Right atrium auricular region (tissue), 2 donors: ENCODE data around the gene ABCA12. TPM values are rescaled to one million over a fixed set of nuclear protein-coding genes. Genes with fewer than 3 reads are reported as not detected.

ENCODE experiments used
- DNase-seq: peaks from one replicate; pipeline ENCODE4 v3.0.0-alpha.2; 2019; ENCODE audit warnings: low spot score
- H3K27ac ChIP-seq, 2 donors: fragments of 200-600 bp; sonication (generic); 1 replicate in 1 of 2; 2 replicates in 1 of 2; pipeline ENCODE4 v1.5.1; 2016 to 2019
- H3K27me3 ChIP-seq, 2 donors: fragments of 200-600 bp; sonication (generic); one replicate each; pipeline versions ENCODE4 v1.5.1 to v1.6.0; 2017 to 2019
- H3K36me3 ChIP-seq: fragments of 200-600 bp; sonication (generic); one replicate; pipeline ENCODE4 v1.5.1; 2016
- H3K4me1 ChIP-seq, 2 donors: fragments of 200-600 bp; sonication (generic); one replicate each; pipeline versions ENCODE4 v1.5.1 to v1.6.0; 2017 to 2019
- H3K4me3 ChIP-seq, 2 donors: fragments of 200-600 bp; sonication (generic); 1 replicate in 1 of 2; 2 replicates in 1 of 2; pipeline ENCODE4 v1.5.1; 2017 to 2019; ENCODE audit warnings: mild to moderate bottlenecking in 1 of 2, moderate library complexity in 1 of 2
- H3K9me3 ChIP-seq, 2 donors: fragments of 200-600 bp; sonication (generic); one replicate each; pipeline ENCODE4 v1.5.1; 2019
- total RNA-seq, 2 donors: library from RNA; depleted of rRNA; stranded (reverse); fragments of >200 nt; gene quantifications; one replicate each; pipeline ENCODE4 v1.1.0, GENCODE V29; 2016
- TF ChIP-seq, protein P1 (sequence below), 2 donors: fragments of 200-600 bp; sonication (generic); IDR thresholded peaks; one replicate each; pipeline ENCODE4 v1.5.1; 2019; ENCODE audit warnings: antibody characterized with exemption in 2 of 2

ABCA12 gene
- total RNA-seq, 2 donors from 2014 or later: 0.04 TPM; not detected in 1

DNA sequence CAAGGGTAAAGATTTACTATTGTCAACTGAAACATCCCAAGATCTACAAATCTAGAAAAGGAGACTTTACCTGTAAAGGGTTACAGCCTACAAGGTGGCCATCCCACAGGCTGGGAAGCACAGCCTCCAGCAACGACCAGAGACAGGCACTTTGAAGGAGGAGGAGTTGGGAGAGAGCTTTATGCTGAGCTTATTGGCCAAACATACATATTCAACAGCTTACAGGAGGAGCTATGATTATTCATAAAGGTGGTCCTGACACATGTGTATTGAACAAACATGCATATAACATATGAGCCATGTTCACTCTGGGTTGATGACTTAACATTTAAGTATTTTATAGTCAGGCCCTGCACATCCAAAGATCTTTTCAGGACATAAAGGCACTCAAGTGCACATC, 11.1 kb upstream of the ABCA12 start:
- H3K27ac ChIP-seq: no peak overlapping the region
- peaks cover 0 to 2% of the 10 kb centered on the region in 2 donors for H3K27me3 ChIP-seq
- H3K36me3 ChIP-seq: no peaks in the 10 kb centered on the region
- no peak overlapping the region for H3K4me3 ChIP-seq
- TF ChIP-seq, protein P1, sequence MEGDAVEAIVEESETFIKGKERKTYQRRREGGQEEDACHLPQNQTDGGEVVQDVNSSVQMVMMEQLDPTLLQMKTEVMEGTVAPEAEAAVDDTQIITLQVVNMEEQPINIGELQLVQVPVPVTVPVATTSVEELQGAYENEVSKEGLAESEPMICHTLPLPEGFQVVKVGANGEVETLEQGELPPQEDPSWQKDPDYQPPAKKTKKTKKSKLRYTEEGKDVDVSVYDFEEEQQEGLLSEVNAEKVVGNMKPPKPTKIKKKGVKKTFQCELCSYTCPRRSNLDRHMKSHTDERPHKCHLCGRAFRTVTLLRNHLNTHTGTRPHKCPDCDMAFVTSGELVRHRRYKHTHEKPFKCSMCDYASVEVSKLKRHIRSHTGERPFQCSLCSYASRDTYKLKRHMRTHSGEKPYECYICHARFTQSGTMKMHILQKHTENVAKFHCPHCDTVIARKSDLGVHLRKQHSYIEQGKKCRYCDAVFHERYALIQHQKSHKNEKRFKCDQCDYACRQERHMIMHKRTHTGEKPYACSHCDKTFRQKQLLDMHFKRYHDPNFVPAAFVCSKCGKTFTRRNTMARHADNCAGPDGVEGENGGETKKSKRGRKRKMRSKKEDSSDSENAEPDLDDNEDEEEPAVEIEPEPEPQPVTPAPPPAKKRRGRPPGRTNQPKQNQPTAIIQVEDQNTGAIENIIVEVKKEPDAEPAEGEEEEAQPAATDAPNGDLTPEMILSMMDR (IDR thresholded peaks at IDR 0.05): no peak
- no peak for DNase-seq
- H3K9me3 ChIP-seq: no peaks in the 10 kb centered on the region
- no peaks in the 10 kb centered on the region for H3K4me1 ChIP-seq

DNA sequence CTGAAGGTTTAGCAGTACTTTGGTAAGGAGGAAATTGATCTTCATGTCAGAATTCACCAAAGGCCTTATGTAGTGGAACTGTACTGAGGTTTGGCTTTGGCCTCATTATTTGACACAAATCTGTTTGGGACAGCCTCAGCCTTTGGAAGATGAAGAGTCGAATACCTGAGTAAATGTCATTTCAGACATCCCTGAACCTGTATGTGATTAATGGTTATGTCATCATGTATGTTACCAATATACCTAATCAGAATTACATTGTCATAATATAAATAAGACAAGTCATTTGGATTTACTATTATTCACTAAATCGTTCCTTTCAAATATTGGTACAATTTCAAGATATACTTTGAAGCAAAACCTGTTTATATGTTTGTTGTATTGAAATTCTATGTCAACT, 10.6 kb upstream of the ABCA12 start:
- Histone ChIP-seq H3K9me3 (no peaks in the 10 kb centered on the region), H3K4me1 (no peaks in the 10 kb centered on the region), H3K4me3 (no peak overlapping the region), H3K27ac (no peak overlapping the region), H3K36me3 (no peaks in the 10 kb centered on the region), H3K27me3 (peaks cover 0 to 2% of the 10 kb centered on the region in 2 donors)
- no peak for DNase-seq
- TF ChIP-seq, protein P1 (IDR thresholded peaks at IDR 0.05): no peak

DNA sequence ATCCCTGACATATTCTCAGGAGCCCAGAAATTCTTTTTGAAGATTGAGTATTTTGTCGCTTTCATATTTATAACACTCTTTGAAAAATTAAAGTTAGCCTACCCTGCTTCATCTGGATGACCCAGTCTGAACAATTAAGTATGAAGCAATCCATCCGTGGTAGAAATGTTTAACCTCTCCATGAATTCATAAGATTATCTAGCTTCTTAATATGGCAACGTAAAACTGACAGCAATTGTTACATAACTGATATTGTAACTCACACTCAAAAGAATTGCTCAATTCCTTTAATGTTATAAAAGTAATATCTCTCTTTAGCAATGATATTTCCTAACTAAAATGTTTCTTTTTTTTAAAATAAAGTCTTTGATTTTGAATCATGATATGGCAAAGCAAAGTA, 7.2 kb upstream of the ABCA12 start:
- Histone ChIP-seq H3K9me3 (no peaks in the 10 kb centered on the region), H3K27ac (no peak overlapping the region), H3K4me1 (no peaks in the 10 kb centered on the region), H3K36me3 (no peaks in the 10 kb centered on the region), H3K27me3 (peaks cover 0 to 2% of the 10 kb centered on the region in 2 donors), H3K4me3 (no peak overlapping the region)
- TF ChIP-seq, protein P1 (IDR thresholded peaks at IDR 0.05): no peak
- no peak for DNase-seq

DNA sequence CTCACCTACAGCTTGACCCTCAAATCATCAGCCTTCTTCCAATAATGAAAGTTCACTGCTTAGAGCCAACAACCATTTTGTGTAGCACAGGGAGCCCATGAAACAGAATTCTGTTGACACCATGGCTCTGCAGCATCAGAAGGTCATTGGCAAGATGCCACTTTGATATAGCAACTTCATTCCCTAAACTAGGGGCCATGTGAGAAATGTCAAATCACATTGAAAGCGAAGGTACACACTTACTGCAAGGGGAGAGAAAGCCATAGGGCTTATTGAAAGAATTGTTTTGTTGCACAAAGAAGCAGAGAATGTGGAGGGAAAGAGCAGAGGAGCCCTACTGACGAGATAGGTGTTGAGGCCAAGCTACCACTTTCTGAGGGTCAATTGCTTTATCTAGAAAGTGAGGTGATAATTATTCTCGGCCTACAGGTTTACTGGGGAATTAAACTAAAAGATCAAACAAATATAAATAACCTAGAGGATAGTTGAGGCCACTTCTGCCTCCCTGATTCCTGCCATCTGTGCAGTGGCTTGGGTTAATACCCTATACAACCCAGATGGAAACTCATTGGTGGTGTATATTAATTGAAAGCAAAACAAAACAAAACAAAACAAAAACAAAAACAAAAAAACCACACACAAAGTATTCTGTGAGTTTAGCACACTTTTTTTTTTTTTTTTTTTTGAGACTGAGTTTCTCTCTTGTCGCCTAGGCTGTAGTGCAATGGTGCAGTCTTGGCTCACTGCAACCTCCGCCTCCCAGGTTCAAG, 5.9 kb upstream of the ABCA12 start:
- Histone ChIP-seq H3K4me3 (no peak overlapping the region), H3K36me3 (no peaks in the 10 kb centered on the region), H3K4me1 (no peaks in the 10 kb centered on the region), H3K27ac (no peak overlapping the region), H3K9me3 (no peaks in the 10 kb centered on the region), H3K27me3 (no peaks in the 10 kb centered on the region)
- TF ChIP-seq, protein P1 (IDR thresholded peaks at IDR 0.05): no peak
- DNase-seq: no peak

DNA sequence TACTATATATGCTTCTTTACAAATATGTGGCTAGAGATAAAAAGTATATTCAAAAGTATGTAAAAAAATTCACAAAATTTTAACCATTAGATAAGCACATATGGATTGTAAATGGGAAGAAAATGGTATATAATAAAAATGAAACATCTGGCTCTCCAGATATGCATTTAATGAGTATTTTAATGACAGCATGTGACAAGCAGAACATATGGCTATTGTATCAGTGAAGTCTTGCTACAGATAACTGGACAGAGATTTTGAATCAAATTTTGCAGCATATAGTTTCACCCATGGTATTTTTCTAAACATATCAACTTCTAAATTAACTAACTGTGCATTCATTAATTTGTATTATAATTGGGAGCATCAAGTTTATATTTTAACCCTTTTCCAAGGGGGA, 5.0 kb upstream of the ABCA12 start:
- no peaks in the 10 kb centered on the region for H3K4me1 ChIP-seq
- no peaks in the 10 kb centered on the region for H3K36me3 ChIP-seq
- no peaks in the 10 kb centered on the region for H3K9me3 ChIP-seq
- TF ChIP-seq, protein P1 (IDR thresholded peaks at IDR 0.05): no peak
- H3K27me3 ChIP-seq: no peaks in the 10 kb centered on the region
- DNase-seq: no peak
- H3K4me3 ChIP-seq: no peak overlapping the region
- H3K27ac ChIP-seq: no peak overlapping the region

DNA sequence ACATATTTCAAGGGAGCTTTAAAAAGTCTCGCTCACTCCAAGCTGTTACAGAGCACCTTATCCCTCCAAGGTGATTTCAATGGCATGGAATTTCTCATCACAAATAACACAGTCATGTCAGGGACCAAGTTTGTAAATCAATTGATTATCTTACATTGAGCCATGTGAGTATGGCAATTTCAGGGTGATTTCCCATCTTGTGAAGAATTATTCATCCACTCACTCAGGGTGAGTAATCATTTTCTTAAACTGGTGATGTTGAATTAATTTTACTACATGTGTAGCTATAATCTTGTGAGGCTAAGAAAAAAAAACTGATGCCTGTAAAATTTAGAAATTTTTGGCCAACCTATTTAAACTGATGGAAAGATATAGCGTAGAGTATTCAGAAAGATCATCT, 3.3 kb upstream of the ABCA12 start:
- no peaks in the 10 kb centered on the region for H3K36me3 ChIP-seq
- no peak for DNase-seq

More for the DNA sequence above, 3.3 kb upstream of the ABCA12 start:
- no peaks in the 10 kb centered on the region for H3K9me3 ChIP-seq
- H3K27me3 ChIP-seq: no peaks in the 10 kb centered on the region
- no peak overlapping the region for H3K27ac ChIP-seq
- TF ChIP-seq, protein P1 (IDR thresholded peaks at IDR 0.05): no peak
- H3K4me3 ChIP-seq: no peak overlapping the region
- no peaks in the 10 kb centered on the region for H3K4me1 ChIP-seq
